SH-SY5Y (cell line): Measurements from ENCODE around the gene NSL1.

Experiments
- GATA2 ChIP-seq: IDR thresholded peaks from 2 replicates; pipeline ENCODE4 v1.6.1; 2011; ENCODE audit warnings: mild to moderate bottlenecking, low read depth, low read length
- GATA3 ChIP-seq: IDR thresholded peaks from 2 replicates; pipeline ENCODE4 v1.6.1; 2011; ENCODE audit warnings: low read depth, mild to moderate bottlenecking, low read length, moderate library complexity

DNA sequence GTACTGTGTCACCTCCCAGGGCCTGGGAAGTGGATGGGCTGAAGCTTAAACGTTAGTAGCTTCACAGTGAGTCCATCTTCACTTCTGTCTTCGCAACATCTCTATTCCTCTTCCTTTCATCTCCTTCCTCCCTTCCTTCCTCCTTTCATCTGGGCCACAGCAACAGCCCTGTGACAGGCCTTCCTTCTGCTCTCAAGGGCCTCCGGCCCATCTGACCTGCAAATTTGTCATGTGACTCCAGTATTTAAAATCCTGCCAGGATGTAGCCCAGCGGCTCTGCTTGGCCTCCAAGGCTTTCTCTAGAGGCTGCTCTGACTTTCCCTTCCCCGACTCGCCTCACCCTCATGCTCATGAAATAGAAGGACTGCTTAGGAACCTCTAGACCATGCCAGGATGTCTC lies 81.0 kb downstream of the NSL1 start:
- TF ChIP-seq GATA3 (no peak), GATA2 (no peak)
